ENCODE measurements around the gene CCDC69.
"Not testable (repeated sequence)": the region's sequence is repeated elsewhere in the genome, so short reads cannot be mapped to it uniquely, and the experiment has no call there.

CCDC69 gene

DNA sequence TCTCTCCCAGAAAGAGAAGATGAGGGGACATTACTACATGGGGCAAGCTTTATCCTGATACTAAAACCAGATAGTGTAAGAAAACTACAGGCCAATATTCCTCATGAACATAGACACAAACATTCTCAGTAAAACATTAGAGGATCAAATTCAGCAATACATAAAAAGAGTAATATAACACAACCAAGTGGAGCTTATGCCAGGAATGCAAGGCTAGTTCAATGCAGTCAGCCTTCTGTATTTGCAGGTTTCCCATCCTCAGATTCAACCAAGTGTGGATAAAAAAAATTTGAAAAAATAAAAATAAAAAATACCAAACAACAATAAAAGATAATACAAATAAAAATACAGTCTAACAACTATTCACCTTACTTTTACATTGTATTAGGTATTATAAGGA is 31.3 kb downstream of the CCDC69 start:
- DNase-seq (ENCODE audit: low spot score), result no peak

DNA sequence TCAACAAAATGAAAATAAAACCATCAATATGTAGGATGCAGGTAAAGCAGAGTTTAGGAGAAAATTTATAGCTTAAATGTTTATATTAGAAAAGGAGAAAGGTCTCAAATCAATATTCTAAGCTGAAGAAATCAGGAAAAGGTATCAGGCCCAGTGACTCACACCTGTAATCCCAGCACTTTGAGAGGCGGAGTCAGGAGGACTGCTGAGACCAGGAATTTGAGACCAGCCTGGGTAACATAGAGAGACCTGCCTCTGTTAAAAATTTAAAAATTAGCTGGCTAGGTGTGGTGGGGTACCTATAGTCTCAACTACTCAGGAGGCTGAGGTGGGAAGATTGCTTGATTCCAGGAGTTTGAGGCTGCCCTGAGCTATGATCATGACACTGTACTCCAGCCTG is 32.2 kb downstream of the CCDC69 start:
- DNase-seq (ENCODE audit: low spot score), result no peak

DNA sequence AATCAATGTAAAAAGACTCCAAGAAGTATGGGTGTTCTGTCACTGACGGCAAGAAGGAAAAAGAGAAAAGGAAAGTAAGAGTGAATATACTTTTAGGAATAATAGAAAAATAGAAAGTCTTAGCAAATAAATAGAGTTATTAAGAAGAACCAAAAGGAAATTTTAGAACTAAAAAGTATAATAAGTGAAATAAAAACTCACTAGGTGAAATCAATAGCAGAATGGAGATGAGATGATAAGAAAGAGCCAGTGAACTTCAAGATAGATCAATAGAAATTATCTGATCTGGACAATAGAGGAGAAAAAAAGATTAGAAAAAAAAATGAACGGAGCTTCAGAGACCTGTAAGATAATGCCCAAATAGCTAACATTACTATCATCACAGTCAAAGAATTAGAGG is 34.7 kb downstream of the CCDC69 start:
- no peak for DNase-seq (ENCODE audit: low spot score)

DNA sequence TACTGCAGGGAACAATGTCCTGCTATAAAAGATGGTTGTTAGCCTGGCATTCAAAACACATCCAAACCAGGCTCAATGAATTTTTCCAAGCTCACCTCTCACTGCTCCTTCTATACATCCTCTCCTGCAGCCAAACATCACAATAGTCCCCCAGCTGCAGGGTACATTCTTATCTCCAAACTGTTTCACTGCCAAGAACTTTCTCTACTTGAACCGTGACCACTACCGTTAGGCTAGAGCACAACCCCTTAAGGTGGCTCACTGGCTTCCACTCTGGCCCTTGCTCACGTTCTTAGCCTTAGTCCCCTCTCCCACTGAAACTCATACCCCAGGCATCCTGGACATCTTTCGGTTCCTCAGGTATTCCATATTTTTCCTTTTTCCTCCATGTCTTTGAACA is 37.4 kb downstream of the CCDC69 start:
- DNase-seq (ENCODE audit: low spot score), result no peak

DNA sequence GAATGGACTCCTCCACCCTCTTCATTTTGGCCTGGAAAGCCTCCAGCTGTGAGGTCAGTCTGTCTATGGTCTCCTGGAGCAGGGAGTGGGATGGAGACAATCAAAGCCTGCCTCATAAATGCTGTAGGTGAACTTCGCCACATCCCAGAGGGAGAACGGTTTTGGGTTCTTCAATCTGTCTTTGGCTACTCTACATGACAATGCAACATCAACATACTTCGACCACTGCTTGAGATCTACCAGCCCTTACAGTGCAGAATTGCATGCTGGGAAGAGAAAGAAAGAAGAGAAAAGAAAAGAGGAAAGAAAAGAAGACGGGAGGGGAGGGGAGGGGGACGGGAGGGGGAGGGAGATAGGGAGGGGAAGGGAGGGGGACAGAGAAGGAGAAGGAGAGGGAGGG is 37.8 kb downstream of the CCDC69 start:
- no peak for DNase-seq (ENCODE audit: low spot score)

DNA sequence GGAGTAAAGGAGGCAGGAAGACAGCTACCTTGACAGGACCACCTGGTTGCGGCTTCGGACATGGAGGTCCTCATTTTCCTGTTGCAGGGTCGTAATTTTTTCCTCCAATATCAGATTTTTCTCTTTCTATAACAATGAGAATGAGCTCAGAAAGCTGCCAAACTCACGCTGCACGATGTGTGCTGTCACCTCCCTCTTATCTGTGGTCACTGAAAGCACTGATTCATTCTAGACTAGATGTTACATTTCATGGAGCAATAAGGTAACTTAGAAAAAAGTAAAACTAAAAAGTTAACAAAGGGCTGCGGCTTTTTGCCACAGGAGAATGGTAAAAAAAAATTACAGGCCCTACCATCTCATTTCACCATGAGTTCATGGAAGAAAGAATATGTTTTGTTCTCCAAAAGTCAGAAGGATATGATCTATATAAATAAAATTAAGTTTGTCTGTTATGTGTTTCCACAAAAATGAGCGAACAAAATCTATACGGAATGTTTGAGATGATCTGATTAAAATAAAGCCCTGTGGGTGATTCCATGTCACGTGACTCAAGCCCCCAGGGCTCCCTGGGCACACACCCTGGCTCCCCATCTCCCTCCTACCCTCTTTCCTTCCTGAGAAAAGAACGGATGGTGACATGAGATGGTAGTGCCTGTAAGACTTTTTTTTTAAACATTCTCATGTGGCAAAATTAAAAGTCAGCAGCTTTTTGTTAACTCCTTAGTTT is 39.4 kb downstream of the CCDC69 start:
- no peak for DNase-seq (ENCODE audit: low spot score)

DNA sequence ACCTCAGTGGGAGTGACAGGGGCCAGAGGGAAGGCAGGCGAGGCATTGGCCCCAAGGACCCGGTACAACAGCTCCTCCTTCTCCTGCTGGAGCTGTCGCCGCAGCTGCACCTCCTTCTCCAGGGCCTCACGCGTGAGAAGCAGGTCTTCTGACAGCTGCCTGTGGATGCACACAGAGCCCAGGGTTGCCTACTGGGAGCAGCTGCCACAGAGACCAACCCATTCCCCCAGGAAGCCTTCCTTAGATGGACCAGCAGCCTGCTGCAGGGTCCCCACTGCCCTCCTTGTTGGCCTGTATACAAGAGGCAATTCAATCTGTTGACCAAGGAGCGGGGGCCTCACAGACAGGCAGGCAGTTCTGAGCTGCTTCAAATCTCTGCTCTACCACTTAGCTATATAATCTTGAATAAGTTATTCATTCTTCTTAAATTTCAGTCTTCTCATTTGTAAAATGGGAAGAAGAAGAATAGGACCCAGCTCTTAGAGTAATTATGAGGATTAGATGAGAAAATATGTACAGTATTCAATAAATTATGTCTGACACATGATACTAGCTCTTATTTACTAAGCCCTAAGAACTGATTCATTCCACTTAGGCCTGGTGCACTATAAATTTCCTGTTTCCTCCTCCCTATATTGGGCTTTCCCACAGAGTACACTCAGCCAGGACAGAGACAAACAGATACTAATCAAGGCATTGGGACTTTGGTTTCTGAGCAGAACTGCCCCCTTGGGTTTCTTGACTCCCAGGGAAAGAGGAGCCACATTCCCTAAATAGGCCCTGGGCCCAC is 40.2 kb downstream of the CCDC69 start:
- no peak for DNase-seq (ENCODE audit: low spot score)

DNA sequence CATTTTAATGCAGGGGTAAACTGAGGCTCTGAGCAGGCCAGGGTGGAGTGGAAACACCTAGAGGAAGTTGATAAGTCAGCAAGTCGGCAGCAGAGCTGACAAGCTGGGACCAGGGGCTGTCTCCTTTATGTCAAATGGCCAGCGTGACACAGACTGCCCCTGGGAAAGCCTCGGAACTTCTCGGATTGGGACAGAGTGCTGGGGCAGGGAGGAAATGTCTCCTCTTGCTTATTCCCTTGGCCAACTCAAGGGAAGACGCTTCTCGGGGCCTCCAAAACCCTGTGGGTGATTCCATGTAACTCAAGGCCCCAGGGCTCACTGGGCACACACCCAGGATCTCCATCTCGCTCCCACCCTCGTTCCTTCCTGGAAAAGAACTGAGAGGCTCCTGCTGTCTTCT is 40.9 kb downstream of the CCDC69 start:
- no peak for DNase-seq (ENCODE audit: low spot score)

DNA sequence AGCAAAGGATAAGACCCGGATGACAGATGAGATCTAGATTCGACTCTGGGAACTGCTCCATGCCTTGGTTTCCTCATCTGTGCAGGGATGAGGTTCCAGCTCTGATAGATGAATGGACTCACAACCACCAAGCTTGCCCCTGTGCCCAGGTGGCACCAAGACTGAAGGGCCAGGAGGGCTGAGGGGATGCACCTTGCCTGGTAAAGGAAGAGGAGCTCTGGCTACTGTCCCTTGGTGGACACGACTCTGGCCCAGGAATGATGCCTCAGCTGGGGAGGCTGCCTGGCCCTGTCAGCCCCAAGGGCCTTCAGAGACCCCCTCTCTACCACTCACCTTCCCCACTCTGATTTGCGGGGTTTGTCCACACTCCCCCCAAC is 41.4 kb downstream of the CCDC69 start:
- DNase-seq (ENCODE audit: low spot score), result no peak

DNA sequence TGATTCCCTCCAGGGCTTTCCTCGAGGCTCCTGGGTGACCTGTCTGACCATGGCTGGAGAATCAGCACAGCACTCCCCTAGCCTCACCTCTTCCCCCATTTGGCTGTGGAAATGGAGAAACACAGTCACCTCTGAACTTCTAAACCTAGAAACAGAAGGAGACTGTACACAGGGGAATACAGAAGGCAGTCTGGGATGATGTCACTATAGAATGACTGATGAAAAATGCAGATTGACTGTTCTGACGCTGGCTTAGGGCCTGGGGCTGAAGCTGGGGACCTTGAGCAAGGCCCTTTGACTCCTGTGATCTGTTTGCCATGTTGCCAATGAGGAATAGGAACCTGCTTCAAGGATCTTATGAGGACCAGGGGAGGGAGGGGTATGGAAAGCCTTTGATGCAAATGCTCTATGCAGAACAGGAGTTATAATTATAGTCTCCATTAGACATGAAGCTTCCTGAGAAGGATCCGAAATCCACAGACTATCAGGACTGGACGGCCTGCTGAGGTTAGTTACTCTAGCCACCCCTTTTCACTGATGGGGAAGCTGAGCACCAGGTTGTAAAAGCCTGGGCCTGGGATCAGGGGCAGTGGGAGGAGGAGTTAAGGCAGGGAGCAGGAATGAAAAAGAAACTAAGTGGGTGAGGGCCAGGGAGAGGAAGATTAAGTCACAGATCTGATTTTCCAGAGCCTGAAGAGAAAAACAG is 41.9 kb downstream of the CCDC69 start:
- DNase-seq (ENCODE audit: low spot score), result no peak

DNA sequence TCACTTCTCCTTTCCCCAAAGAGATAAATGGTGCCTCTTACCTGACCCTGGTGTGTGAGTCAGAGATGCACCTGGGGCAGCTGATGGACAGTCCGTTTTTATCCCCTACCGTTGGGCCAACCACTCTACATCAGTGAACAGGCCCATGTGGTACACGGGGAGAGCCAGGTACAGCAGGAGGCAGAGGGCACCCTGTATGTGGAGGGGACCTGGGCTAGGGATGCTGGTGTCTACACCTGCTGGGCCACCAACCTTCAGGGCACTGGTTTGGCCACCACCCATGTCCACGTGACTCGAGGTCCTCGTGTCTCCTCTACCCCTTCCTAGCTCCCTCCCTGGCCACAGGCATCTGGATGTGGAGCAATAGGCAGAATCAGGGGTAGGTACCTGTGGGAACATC is 43.6 kb downstream of the CCDC69 start:
- DNase-seq (ENCODE audit: low spot score), result no peak

DNA sequence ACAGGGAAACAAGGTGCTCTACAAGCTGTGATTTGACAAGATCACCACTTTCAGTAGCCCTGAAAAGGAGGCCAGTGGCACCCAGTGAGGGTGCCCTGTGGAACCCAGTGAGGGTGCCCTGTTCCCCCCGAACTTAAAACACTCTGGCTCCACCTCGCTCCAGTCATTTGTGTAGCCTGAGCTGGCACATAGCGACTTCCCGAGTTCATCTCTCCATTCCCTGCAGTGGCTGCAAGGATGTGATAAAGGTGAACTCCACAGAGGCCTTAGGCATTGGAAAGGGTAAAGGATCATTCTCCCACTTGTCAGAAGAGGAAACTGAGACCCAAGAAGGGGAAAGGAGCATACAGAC is 44.4 kb downstream of the CCDC69 start:
- DNase-seq (ENCODE audit: low spot score), result no peak

DNA sequence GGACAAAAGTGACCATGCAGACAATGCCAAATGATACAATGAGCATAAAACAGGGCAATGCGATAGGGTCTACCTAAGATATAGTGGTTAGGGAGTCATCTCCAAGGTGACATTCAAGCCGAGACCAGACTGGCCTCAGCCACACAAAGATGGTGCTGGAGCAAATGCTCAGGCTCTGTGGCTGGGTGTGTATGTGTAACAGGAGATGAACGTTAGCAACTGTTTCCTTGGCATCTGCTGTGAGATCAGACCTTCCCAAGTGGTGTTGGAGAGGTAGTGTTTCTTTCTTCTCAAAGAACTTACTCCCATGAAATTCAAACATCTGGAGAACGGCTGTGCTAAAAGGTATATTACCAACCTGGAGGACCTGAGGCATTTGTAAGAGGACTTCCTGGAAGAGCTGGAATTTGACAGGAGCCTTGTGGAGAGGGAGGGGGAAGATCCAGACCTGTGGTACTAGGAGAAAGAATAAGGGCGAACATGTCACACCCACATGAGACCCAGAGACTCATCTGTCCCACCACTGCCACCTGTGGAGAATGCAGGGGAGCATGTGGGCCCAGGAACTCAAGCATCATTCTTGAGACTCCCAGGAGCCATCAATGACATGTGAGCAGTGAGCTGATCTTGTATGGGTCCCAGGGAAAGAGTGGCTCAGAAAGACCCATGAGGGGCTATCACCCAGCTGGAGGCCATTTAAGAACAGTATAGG is 45.0 kb downstream of the CCDC69 start:
- no peak for DNase-seq (ENCODE audit: low spot score)

DNA sequence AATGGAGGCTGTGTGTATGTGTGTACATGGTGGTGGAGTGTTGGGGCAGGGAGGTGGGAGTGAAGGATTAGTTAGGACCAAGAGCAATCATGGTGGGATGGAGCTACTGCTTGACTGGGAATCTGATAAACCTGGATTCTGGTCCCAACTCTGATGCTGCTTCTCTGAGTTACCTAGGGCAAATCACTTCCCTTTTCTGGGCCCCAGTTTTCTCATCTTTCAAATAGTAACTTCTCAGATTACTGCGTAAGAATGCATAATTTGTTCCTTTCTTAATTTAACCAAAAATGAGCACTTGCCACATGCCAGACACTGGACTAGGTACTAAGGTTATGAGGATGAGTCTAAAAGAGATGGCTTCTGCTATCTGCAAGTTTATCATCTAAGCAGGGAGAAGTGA is 45.5 kb downstream of the CCDC69 start:
- no peak for DNase-seq (ENCODE audit: low spot score)

DNA sequence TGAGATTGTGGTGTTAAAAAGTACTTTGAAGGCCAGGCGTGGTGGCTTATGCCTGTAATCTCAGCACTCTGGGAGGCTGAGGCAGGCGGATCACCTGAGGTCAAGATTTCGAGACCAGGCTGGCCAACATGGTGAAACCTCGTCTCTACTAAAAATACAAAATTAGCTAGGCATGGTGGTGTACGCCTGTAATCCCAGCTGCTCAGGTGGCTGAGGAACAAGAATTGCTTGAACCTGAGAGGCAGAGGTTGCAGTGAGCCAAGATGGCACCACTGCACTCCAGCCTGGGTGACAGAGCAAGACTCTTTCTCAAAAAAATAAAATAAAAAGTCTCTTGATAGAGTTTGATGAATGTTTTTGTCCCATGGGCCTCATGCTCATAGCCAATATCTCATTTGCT is 47.6 kb downstream of the CCDC69 start:
- DNase-seq (ENCODE audit: low spot score), result not testable (repeated sequence)

DNA sequence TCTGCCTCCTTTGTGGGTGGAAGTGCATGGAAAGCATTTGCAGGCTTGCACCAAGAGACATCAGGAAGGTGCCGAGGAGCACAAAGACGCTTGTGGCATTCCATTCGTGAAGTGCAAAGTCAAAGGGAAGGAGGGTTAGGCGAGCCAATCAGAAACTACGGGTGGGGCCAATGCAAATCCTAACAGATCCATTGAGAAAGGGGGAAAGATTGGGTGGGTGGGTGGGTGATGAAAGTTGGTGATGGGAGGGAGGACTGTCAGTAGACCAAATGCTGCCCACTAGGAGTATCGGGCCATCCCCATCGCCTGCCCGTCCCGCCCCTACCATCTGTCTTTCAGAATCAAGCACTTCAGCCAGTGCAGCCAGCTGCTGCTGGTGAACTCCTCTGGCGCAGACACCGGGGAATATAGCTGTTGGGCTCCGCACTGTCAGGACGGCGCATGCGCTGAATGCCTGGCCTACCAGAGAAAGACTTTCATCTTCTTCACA is 49.2 kb downstream of the CCDC69 start:
- DNase-seq (ENCODE audit: low spot score), result no peak

DNA sequence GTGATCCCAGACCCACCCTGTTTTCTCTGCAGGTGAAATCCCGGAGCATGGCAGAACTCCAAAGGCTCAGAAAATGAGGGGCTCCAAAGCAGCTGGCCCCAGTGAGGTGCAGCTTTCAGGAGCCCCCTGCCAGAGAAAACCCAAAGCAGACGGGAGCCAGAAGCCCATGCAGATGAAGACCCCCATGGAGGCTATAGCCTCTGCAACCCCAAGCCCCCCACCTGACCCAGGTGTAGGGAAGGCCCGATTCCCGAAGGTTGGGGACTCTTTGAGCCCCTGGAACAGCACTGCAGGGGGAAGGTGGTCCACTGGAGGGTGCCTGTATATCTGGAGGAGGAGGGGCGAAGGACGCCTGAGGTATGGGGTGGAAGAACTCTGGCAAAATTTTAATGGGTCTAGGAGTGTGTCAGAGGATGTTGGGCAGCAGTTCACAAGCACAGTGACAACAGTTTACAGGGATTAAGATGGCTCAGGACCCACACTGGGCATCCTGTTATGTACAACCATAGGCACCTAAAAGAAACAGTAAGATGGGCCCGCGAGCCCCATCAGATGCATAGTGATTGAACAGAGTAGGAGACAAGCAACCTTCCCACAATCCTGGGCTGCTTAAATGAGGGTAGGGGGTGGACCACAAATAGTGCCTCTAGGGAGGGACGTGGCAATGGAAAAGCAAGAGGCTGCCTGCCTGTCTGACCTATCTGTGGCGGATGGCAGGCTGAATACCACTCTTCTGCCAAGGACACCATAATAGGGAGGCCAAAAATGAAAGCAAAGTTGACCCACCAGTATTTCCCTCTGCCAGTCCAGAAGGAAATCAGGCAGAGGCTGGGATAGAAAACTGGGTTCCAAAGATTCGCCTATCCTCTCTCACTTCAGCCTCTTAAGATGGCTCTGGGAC is 49.9 kb downstream of the CCDC69 start:
- no peak for DNase-seq (ENCODE audit: low spot score)

DNA sequence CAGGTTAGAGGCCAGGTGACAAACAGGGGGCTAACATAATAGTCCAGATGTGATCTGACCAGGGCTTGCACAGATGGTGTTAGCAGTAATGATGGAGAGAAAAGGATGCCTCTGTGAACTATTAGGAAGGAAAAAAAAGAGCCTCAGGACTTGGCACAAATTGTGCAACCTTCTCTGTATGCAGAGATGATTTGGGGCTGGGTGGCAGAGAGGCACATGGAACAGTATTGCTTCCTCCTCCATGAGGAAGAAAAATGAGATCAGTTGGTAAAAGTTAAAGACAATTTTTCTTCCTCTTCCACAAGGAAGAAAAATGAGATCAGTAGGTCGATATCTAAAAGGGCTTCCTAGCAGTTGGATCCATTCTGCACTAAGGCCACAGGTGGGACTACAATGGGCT is 52.4 kb downstream of the CCDC69 start:
- DNase-seq (ENCODE audit: low spot score), result no peak

DNA sequence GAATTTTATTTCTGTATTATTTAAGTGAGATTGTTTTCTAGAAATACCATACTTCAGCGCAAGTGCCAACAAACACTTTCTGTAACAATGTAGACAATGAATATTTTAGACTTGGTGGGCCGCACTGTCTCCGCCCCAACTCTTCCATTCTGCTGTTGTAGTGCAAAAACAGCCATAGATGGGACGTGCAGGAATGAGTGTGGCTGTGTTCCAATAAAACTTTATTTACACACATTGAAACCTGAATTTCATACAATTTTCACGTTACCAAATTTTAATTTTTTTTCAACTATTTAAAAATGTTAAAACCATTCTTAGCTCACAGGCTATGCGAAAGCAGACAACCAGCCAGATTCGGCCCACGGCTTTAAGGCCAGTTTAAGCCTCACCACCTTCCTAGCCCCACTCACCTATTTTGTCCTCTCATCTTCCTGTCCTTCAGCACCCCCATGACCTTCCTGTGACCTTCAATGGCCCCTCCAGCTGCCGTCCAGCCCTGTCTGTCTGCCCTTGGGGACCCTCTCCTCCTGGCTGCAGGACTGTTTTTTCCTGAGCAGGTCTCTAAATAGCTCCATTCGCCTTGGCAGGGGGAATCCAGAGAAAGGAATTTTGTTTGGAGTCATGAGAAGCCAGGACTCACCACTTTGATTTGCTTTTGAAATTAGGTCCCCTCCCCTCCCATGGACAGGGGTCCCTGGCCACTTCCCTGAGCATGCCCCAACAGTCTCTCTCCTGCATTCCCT is 55.1 kb downstream of the CCDC69 start:
- DNase-seq (ENCODE audit: low spot score), result no peak

DNA sequence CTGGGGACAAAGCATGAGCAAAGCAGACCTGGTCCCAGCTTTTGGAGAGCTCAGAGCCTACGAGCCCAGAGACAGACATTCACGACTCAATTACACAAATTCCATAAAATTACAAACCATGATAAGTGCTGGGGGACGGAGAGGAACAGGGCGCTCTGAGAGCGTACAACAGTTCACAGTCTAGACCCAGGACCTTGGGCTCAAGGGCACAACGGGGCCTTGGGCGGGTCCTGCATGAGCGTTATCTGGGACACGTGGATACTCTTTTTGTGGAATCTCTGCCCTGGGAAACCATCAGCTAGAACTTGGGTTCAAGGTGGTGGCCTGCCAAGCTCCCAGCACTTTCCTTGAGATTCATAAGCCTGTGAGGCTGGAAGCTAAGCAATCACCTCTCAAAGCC is 56.9 kb downstream of the CCDC69 start:
- no peak for DNase-seq (ENCODE audit: low spot score)

Data from activated CD4-positive, alpha-beta T cell treated with anti-CD3 and anti-CD28 coated beads, Interleukin-2, Interleukin-4, amounts not matched to agents 100 ng/mL and 50 ng/mL, durations not matched to agents 16 hours and 8 hours (primary cell).